Gastrocnemius medialis (tissue), 4 donors: Measurements from ENCODE around the gene CAMSAP1. TPM values are rescaled to one million over a fixed set of nuclear protein-coding genes. Genes with fewer than 3 reads are reported as not detected.

Experiments used
- ATAC-seq, 2 donors: fragments of 150-250 bp; one replicate each; pipeline ENCODE4 v1.9.1; 2016
- DNase-seq, 2 donors: peaks; one replicate each; pipeline ENCODE4 v3.0.0-alpha.2; 2019
- H3K27ac ChIP-seq, 4 donors: fragments of 200-600 bp; sonication (generic); 1 replicate in 1 of 4; 2 replicates in 3 of 4; pipeline ENCODE4 v1.5.1; 2016 to 2018; ENCODE audit warnings: mild to moderate bottlenecking in 2 of 4, moderate library complexity in 1 of 4
- H3K27me3 ChIP-seq, 3 donors: fragments of 200-600 bp; sonication (generic) in 2 of 3; 1 replicate in 1 of 3; 2 replicates in 2 of 3; pipeline versions ENCODE4 v1.5.1 to v1.6.0; 2016 to 2019; ENCODE audit warnings: mild to moderate bottlenecking in 1 of 3, moderate library complexity in 1 of 3
- H3K36me3 ChIP-seq, 2 donors: fragments of 200-600 bp; sonication (generic) in 1 of 2; one replicate each; pipeline ENCODE4 v1.5.1; 2017 to 2018
- H3K4me1 ChIP-seq, 2 donors: fragments of 200-600 bp; sonication (generic) in 1 of 2; one replicate each; pipeline ENCODE4 v1.5.1; 2016 to 2017; ENCODE audit warnings: mild to moderate bottlenecking in 2 of 2
- H3K4me3 ChIP-seq, 4 donors: fragments of 200-600 bp; sonication (generic) in 3 of 4; 1 replicate in 1 of 4; 2 replicates in 3 of 4; pipeline ENCODE4 v1.5.1; 2016 to 2019; ENCODE audit warnings: mild to moderate bottlenecking in 2 of 4
- H3K9me3 ChIP-seq, 3 donors: fragments of 200-600 bp; sonication (generic) in 2 of 3; 1 replicate in 1 of 3; 2 replicates in 2 of 3; pipeline ENCODE4 v1.5.1; 2016 to 2019
- CTCF ChIP-seq, 5 experiments: fragments of 450-650 bp in 3 of 5; fragments of 200-600 bp in 2 of 5; sonication (generic) in 2 of 5; IDR thresholded peaks in 4 of 5; conservative IDR thresholded peaks in 1 of 5; 1 replicate in 4 of 5; 2 replicates in 1 of 5; pipeline ENCODE4 v1.5.1; 2016 to 2019; ENCODE audit warnings: antibody characterized with exemption in 5 of 5, mild to moderate bottlenecking in 3 of 5, moderate library complexity in 3 of 5
- POLR2A ChIP-seq, 2 donors: fragments of 450-650 bp; IDR thresholded peaks; one replicate each; pipeline ENCODE4 v1.6.1; 2017; ENCODE audit warnings: antibody characterized with exemption in 2 of 2, mild to moderate bottlenecking in 2 of 2, moderate library complexity in 2 of 2
- in situ Hi-C, 4 donors: fragments of 200-750 bp; cut with MboI; loops; one replicate each; pipeline versions ENCODE4 v1.15.0 to v1.8.0; 2017; ENCODE audit warnings: low sequenced_read_pairs in 4 of 4
- intact Hi-C: fragments of 100-400 bp; cut with DNase I; formaldehyde crosslinking; loops from one replicate; pipeline ENCODE4 v1.15.1; 2023; ENCODE audit warnings: low total_unique reads
- total RNA-seq, 4 donors: library from RNA; depleted of rRNA; stranded (reverse); fragments of >200 nt; gene quantifications; one replicate each; pipeline versions ENCODE4 v1.1.0 to v1.2.3, GENCODE V29; 2016

CAMSAP1 gene
- total RNA-seq, 4 donors from 2014 or later = 54.8 to 94.9 (median 82.9) TPM

- Histone ChIP-seq H3K27me3 (peaks cover 0 to 17% (median 13%) of the 10 kb centered on the region in 3 donors), H3K4me1 (peaks cover 15 to 17% of the 10 kb centered on the region in 2 donors), H3K4me3 (no peak overlapping the region), H3K36me3 (no peaks in the 10 kb centered on the region), H3K27ac (no peak overlapping the region), H3K9me3 (no peaks in the 10 kb centered on the region)
- TF ChIP-seq CTCF (IDR thresholded peaks at IDR 0.05 in 4 of 5, conservative IDR thresholded peaks at IDR 0.05 in 1 of 5) (no peak), POLR2A (IDR thresholded peaks at IDR 0.05) (no peak)
- in situ Hi-C loops = no loop called here
- ATAC-seq = no peak
- DNase-seq = no peak
- intact Hi-C loops = no loop called here
Measured at GRCh38 chr9:135794057-135794335, 113.3 kb downstream of the CAMSAP1 start.

- Histone ChIP-seq H3K36me3 (no peaks in the 10 kb centered on the region), H3K27ac (no peak overlapping the region), H3K27me3 (peaks cover 0 to 17% (median 13%) of the 10 kb centered on the region in 3 donors), H3K9me3 (no peaks in the 10 kb centered on the region), H3K4me1 (peaks cover 13 to 15% of the 10 kb centered on the region in 2 donors), H3K4me3 (no peak overlapping the region)
- no peak for ATAC-seq
- no peak for DNase-seq
- in situ Hi-C loops (no loop called here), intact Hi-C loops (no loop called here)
- TF ChIP-seq POLR2A (IDR thresholded peaks at IDR 0.05) (no peak), CTCF (IDR thresholded peaks at IDR 0.05 in 4 of 5, conservative IDR thresholded peaks at IDR 0.05 in 1 of 5) (no peak)
Measured at GRCh38 chr9:135793221-135794056, 113.9 kb downstream of the CAMSAP1 start.

- H3K27me3 ChIP-seq = peaks cover 0 to 17% (median 13%) of the 10 kb centered on the region in 3 donors
- intact Hi-C loops (no loop called here), in situ Hi-C loops (no loop called here)
- no peak for DNase-seq
- no peak overlapping the region for H3K4me3 ChIP-seq
- no peaks in the 10 kb centered on the region for H3K9me3 ChIP-seq
- peaks cover 3 to 6% of the 10 kb centered on the region in 2 donors for H3K4me1 ChIP-seq
- no peak for TF ChIP-seq POLR2A (IDR thresholded peaks at IDR 0.05)
- TF ChIP-seq CTCF (IDR thresholded peaks at IDR 0.05 in 4 of 5, conservative IDR thresholded peaks at IDR 0.05 in 1 of 5) = no peak
- no peaks in the 10 kb centered on the region for H3K36me3 ChIP-seq
- H3K27ac ChIP-seq = no peak overlapping the region
- no peak for ATAC-seq
Measured at GRCh38 chr9:135792268-135793128, 114.8 kb downstream of the CAMSAP1 start.

- Histone ChIP-seq H3K9me3 (no peaks in the 10 kb centered on the region), H3K27ac (no peak overlapping the region), H3K4me1 (no peaks in the 10 kb centered on the region), H3K27me3 (peaks cover 0 to 13% (median 11%) of the 10 kb centered on the region in 3 donors), H3K36me3 (no peaks in the 10 kb centered on the region), H3K4me3 (no peak overlapping the region)
- intact Hi-C loops (no loop called here), in situ Hi-C loops (no loop called here)
- no peak for ATAC-seq
- no peak for TF ChIP-seq POLR2A (IDR thresholded peaks at IDR 0.05)
- no peak for TF ChIP-seq CTCF (IDR thresholded peaks at IDR 0.05 in 4 of 5, conservative IDR thresholded peaks at IDR 0.05 in 1 of 5)
- DNase-seq = no peak
Measured at GRCh38 chr9:135791431-135792267, 115.7 kb downstream of the CAMSAP1 start.
